Erythroblast (primary cell): ENCODE results near the gene SLC38A8.

ENCODE experiments used
- GATA1 ChIP-seq: IDR thresholded peaks from 2 replicates; pipeline ENCODE4 v1.6.1; 2011; ENCODE audit warnings: low read depth, mild to moderate bottlenecking, control low read depth, low read length, moderate library complexity
- POLR2A ChIP-seq: IDR thresholded peaks from 2 replicates; pipeline ENCODE4 v1.6.1; 2011; ENCODE audit warnings: mild to moderate bottlenecking, low read length

DNA sequence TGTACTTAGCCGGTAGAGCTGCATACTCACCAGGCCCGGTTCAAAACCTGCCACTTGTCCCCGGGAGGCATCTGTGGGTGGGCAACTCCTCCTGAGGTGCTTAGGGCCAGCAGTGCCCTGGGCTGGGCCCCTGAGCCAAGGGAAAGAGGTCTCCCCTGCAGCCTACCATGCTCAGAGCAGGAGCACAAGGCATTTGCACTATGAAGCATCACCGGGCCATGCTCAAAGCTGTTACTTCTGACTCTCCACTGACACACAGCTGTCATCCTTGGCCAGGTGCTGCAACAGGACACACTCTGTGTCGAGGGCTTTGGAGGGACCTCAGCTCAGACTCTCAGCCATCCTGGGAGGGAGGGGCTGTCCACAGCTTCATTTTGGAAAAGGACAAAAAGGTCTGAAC lies 37.2 kb downstream of the SLC38A8 start:
- TF ChIP-seq POLR2A (no peak), GATA1 (no peak)
